ENCODE measurements around the gene DUSP3. TPM values are rescaled to one million over a fixed set of nuclear protein-coding genes. Genes with fewer than 3 reads are reported as not detected.

Gene DUSP3
- total RNA-seq, 1 experiment from 2014 or later, result 37.3 TPM

DNA sequence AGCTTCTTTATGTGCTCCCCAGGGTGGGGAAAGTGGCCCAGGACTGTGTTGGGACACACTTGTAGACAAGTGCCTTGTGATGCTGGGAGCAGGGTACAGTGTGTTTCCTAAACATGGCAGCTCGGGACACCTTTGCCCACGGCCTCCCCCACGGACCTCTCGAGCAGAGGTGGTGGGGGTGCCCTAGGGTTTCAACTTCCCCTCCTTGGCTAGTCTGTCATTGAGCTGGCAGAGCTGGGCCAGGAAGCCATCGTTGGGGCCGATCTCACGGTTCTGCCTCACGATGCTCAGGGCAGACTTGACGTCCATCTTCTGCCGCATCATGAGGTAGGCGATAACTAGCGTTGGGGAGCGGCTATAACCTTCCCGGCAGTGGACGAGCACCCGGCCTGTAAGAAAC is 9.4 kb downstream of the DUSP3 start:
- no peak for DNase-seq (ENCODE audit: low spot score)

GRCh38 chr17:43768943-43769342 is 9.8 kb downstream of the DUSP3 start:
- DNase-seq (ENCODE audit: low spot score), result no peak

GRCh38 chr17:43768382-43768781 is 10.4 kb downstream of the DUSP3 start:
- no peak for DNase-seq (ENCODE audit: low spot score)

DNA sequence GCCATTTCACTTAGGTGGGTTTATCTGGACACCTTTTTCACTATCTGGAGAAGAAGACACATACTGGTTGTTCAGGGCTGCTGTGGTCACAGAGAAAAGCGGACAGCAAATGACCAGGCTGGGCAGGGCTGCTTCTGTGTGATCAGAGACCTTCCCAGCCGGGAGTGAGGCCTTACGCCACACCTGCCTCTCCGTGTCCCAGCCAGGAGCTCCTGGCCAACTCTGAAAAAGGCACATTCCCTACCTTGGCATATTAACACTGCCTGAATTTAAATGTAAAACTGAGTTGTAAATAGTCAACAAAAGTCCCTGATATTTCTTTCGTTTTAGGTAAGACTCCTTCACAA is 11.1 kb downstream of the DUSP3 start:
- no peak for DNase-seq (ENCODE audit: low spot score)

- no peak for DNase-seq (ENCODE audit: low spot score)
Measured at GRCh38 chr17:43767053-43767712, 11.6 kb downstream of the DUSP3 start.

DNA sequence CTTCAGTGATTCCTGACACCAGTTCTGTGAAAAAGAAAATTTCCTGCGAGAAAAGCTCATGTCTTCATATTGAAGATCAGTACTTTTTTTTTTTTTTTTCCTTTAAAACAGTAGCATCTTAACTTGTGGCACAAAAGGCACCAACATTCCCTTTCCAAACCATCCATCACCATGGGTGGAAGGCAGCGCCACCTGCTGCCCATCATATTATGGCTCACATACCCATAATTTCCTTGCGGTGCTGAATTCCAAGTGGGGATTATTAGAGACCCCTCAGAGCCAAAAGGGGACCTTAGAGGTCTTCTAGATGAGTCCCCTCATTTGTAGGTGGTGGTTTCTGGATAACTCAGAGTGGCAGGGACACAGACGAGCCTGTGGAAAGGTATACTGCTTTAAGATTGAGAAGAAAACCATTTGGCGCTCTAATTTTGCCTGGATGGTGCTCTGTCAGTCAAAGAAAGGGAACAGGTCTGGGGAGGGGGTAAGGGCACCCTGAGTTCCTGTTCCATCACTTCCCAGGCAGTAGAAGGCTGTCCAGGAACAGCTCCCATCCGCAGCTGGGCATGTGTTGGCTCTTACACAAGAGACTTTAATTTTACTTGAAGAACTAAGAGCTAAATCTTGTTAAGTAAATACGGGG is 12.2 kb downstream of the DUSP3 start:
- DNase-seq (ENCODE audit: low spot score), result peak; percentile 58

GRCh38 chr17:43760254-43760852 is 18.4 kb downstream of the DUSP3 start:
- peak; percentile 91 for DNase-seq (ENCODE audit: low spot score)

DNA sequence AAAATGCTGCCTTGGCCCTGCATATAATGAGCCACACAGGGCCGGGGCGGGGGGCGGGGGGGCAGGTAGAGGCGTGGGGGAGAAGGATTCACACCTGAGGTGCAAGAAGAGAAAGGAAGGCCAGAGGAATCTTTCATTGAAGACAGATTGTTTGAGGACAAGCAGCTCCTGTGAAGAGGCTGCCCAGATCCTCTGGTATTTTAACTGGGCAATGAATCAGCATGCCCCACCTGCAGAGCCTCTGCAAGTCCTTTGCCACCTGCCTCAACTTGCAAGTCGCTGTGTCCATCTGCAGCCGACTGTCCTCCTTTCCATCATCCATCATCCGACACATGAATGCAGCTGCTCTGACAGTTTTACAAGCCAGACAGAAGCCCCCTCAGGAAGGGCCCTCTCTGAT is 18.9 kb downstream of the DUSP3 start:
- no peak for DNase-seq (ENCODE audit: low spot score)

DNA sequence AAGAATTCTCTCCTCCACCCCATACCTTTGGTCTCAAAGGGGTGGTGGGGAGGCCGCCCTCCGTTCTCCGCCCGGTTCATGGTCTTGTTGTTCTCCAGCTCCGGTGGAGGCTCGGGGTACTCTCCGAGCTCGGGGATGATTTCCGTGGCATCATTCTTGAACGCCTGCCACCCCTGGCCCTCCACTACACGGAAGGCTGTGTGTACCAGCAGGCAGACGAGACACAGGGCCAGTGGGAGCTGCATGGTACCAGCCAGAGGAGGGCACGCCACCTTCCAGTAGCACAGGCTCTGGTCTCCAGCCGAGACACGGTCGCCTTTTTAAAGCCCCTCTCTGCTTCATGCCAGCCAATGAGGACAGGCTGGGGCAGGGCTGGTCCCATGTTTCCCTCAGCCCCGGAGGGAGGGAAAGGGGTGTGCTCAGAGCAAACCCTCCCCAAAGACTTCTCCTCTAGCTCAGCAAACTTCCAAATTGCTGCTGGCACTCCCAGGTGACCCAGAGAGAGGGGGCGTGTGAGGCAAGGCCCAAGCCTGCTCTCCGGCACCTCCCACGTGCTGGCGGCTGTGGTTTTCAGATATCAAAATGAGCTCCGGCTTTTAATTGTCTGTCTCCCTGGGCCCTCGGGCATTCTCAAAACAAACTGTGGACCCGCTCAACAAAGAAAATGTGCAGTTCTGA is 20.1 kb downstream of the DUSP3 start, which contains the start of gene SOST:
SOST (minus strand) TSS at position 295 of the 678 bp plus-strand sequence; CDS start at position 245, 50 bp downstream.
- peak; percentile 43 for DNase-seq (ENCODE audit: low spot score)

DNA sequence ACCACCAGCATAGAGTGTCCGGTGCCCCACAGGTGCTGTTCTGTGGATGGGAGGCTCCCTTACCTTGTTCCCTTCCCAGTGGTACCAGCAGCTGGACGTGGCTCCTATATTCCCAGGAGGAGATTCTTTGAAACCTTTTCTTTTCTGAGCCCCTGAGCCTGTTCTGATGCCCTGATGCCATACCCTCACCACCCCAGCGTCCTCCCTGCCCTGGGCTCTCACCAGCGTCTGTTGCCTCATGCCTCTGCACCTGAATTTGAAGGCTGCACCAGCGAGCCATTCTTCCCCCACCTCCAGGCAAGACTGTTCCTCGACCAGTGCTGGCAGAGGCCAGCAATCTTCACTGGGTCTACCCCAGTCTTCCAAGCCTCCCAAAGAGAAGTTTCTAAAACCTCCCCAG is 20.7 kb downstream of the DUSP3 start:
- DNase-seq (ENCODE audit: low spot score), result no peak

DNA sequence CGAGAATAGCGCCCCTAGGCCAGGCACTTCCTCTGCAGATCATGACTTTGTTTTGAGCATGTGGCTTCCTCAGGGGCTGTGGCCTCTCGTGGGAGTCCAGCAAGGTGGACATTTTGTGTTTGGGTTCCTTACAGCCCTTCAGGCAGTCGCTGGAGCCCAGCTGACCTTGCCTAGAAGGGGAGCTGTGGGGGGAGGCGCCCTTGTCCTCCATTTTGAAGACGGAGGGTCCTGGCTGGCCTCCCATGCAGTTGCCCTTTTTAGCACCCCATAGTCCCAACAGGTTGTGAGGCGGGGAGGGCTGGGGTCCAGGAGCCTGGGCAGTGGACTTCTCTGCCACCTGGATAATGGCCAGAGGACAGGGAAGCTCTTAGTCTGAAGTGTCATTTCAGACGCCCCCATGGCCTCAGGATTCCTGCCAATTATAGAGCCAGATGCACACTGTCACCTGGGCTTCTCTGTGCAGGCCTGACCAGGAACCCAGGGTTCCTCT is 21.6 kb downstream of the DUSP3 start:
- no peak for DNase-seq (ENCODE audit: low spot score)

DNA sequence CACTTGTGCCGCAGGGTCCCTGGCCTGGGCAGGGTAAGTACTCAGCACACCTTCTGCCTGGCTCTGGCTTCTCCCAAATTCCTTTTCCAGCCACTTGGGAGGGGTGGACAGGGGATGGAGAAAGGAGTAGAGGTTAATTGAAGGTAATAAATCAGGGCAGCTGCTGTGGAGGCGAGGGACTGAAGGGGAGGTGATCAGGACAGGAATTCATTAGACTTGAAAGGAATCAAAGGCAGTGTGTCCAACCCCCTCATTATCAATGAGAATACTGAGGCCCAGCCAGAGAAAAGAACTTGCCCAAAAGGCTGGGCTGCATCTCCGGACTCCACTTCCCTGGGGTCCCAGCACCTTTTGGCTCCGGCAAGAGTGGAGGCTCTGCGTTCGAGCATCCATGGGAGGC is 22.6 kb downstream of the DUSP3 start:
- no peak for DNase-seq (ENCODE audit: low spot score)

GRCh38 chr17:43755389-43755875 is 23.3 kb downstream of the DUSP3 start:
- DNase-seq (ENCODE audit: low spot score), result no peak

DNA sequence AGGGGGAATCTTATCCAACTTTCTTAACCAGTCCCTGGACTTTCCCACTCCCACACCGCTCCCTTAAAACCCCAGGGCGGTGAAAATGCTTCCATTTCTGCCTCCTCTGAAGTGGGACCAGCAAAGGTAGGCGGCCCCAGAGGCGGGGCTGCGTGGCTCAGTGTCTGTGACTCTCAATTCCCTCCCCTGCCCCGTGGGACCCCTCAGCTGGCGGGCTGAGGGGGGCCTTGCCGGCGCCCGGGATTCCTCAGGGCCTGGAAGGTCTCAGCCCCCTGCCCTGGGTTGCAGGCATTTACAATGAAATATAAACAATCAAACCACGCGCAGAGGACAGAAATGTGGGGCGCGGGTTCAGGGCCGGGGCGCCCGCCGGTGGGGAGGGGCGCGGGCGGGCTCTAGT is 23.8 kb downstream of the DUSP3 start:
- DNase-seq (ENCODE audit: low spot score), result no peak

DNA sequence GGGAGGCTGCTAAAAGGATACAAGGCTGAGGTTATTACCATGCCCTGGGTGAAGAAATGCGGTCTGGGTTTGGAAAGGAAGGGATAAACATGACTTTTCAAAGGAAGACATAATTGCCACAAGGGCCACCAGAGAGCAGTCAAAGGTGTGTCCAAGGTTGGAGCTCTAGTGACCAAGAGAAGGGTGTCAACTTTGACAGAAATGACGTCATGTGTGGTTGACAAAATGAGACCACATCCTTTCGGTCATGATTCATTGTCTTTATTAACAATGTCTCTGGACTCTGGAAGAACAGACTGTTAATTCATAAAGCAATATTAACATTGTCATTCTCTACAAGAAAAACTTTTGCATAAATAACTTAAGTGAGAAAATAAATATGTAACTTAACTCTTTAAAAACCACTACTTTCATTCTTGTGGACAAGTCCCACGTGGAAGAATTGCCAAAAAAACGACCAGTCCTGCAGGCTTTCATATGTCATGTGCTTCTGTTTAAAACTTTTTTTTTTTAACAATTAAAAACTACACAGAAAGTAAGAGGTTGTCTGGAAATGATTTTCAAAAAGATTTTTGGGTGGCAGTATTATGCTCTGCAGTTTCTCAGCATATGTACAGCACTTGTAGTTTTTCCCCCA is 25.2 kb downstream of the DUSP3 start:
- DNase-seq (ENCODE audit: low spot score), result peak; percentile 87

DNA sequence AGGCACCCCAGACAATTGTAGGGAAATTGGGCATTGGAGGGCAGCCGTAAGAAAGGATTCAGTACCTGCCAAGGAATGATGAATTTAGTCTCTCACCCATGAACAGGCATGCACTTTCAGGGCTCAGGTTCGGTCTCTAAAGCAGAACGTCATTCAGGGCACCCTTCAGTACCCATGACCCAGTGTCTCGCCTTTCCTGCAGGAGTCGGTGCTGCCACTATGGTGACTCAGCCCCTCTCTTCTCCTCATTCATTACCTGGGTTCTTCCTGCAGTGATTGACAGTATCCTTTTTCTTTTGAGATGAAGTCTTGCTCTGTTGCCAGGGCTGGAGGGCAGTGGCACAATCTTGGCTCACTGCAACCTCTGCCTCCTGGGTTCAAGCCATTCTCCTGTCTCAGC is 28.6 kb downstream of the DUSP3 start:
- no peak for DNase-seq (ENCODE audit: low spot score)

- no peak for DNase-seq (ENCODE audit: low spot score)
Measured at GRCh38 chr17:43745541-43745940, 33.2 kb downstream of the DUSP3 start.

- DNase-seq (ENCODE audit: low spot score), result no peak
Measured at GRCh38 chr17:43741636-43742035, 37.1 kb downstream of the DUSP3 start.

GRCh38 chr17:43740541-43740940 is 38.2 kb downstream of the DUSP3 start:
- DNase-seq (ENCODE audit: low spot score), result peak; percentile 40

GRCh38 chr17:43737722-43738121 is 41.1 kb downstream of the DUSP3 start:
- DNase-seq (ENCODE audit: low spot score), result no peak

GRCh38 chr17:43736389-43736788 is 42.4 kb downstream of the DUSP3 start:
- no peak for DNase-seq (ENCODE audit: low spot score)

DNA sequence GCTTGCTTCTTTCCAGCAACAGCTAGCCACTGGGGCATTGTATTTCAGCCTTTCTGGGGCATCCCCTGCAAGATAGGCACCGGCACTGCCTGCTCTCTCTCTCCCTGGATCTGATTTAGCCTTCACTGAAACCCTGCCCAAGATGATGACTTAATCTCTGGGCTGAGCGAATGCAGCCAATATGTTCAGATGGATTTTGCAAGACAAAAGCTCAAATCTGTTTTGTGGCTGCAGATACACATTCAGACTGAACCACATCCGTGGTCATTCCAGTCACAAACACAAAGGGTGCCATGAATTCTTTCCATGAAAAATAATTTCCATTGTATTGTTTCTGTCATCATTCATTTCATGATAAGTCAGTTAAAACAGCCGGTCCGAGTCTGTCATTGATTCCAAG is 44.4 kb downstream of the DUSP3 start:
- peak; percentile 81 for DNase-seq (ENCODE audit: low spot score)

All from H4 (cell line).